Activated CD4-positive, CD25-positive, alpha-beta regulatory T cell treated with anti-CD3 and anti-CD28 coated beads, Interleukin-2, amount 50 U/mL, for 16 hours (primary cell): ENCODE measurements around the gene HGD.

Source experiments
- DNase-seq: peaks from one replicate; pipeline ENCODE4 v3.0.0-alpha.2; 2020; ENCODE audit warnings: low read depth, low spot score

Gene HGD, protein sequence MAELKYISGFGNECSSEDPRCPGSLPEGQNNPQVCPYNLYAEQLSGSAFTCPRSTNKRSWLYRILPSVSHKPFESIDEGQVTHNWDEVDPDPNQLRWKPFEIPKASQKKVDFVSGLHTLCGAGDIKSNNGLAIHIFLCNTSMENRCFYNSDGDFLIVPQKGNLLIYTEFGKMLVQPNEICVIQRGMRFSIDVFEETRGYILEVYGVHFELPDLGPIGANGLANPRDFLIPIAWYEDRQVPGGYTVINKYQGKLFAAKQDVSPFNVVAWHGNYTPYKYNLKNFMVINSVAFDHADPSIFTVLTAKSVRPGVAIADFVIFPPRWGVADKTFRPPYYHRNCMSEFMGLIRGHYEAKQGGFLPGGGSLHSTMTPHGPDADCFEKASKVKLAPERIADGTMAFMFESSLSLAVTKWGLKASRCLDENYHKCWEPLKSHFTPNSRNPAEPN

DNA sequence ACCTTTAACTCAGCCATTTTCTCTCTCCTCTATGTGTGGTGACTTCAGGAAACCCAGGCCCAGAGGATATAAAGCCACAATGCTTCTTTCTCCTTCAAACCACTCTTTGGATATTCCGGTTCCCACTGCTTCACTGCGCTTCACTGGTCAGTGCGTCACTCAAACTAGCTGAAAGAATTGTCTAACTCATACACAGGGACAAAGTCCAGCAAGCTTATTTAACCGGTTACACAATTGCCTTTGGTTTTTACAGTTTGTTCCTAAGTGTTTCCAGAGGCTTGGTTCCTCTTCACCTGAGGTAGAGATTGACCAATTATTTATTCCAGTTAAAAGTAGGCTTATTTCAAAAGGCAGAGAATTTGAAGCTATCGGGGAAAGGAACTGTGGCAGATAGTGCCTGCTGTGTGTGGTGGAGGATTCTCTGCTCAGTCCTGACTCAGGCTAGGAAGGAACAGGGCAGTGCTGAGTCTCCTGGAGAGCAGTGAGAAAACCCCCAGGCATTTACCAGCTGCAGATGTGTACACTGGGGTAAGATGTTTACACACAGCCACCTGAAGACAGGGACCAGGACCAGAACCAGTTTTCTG is at the start of gene HGD:
Gene HGD (minus strand): TSS at position 145 of the 587 bp plus-strand sequence. CDS start 128 bp downstream, at position 17.
- DNase-seq = no peak

DNA sequence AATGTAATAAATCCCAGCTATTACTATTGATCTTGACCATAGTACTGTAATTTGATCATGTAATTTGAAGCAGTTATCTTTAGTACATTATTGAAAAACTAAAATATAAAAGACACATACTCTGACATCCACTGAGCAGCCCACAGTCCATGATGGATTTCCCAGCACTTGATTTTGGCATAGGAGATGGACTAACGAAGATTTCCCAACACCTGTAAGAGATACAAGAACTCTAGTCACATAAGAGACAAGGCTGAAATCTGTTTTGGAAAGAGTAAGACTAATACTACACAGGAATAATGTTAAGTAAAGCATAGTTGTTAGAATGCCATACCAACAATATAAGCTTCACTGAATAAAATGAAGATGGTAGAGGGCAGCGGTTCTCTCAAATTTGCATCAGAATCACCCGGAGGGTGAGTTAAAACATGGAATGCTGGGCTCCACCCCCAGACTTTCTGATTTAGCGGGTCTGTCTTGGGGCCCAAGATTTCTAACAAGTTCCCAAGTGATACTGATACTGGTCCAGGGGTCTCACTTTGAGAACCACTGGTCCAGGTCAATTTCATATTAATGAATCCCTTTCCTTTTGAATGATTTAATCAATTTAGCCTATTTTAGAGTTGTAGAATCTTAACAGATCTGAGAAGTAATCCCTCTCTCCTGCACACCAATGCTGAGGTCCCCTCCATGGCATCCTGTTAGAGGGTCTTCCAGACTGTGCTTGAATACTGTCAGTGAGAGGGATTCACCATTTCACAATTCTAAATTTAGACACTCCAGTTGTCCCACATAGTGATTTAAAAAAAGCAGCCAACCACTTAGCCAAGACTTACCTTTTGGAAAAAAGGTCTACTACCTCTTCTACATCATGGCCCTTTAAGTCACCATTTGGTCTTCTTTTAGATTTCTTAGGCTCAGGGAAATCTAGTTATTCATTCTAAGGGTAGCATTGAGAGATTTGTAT is 48.8 kb upstream of the HGD start:
- no peak for DNase-seq

DNA sequence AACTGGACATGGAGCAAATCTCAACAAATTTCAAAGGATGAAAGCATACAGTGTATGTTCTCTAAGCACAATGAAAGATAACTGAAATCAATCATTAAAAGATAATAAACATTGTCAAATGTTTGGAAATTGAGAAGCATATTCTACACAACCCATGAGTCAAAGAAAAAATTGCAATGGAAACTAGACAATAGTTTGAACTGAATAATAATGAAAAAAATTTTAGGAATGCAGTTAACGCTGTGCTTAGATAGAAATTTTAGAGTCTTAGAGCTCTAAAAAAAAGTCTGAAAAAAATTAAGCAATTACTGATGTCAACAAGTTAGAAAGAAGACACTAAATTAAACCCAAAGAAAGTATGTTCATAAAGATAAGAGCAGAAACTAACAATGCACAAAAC is 44.8 kb upstream of the HGD start:
- no peak for DNase-seq

DNA sequence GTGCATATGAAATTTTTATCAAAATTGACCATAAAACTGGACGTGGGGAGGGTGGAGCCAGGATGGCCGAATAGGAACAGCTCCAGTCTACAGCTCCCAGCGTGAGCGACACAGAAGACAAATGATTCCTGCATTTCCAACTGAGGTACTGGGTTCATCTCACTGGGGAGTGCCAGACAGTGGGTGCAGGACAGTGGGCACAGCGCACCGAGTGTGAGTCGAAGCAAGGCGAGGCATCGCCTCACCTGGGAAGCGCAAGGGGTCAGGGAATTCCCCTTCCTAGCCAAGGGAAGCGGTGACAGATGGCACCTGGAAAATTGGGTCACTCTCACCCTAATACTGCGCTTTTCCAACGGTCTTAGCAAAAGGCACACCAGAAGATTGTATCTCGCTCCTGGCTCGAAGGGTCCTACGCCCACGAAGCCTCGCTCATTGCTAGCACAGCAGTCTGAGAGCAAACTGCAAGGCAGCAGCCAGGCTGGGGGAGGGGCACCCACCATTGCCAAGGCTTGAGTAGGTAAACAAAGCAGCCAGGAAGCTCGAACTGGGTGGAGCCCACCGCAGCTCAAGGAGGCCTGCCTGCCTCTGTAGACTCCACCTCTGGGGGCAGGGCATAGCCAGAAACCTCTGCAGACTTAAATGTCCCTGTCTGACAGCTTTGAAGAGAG is 37.3 kb upstream of the HGD start:
- DNase-seq = peak; percentile 43

DNA sequence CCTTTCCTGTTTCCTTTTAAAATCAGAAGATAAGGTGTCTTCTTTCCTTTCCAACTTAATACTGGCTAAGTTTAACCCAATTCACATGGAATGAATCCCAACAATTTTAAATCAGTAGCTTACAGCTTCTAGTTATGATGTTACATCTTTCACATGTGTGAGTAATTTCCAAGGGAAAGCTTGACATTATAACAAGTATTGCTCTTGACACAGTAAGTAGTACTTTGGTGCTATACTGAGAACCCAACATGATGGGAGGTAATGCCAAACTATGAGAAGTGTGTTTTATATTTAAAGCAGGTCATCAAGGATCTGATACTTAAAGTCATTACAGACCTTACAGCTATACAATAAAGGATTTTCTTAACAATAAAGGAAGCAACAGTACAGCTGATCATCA is 31.2 kb upstream of the HGD start:
- no peak for DNase-seq

DNA sequence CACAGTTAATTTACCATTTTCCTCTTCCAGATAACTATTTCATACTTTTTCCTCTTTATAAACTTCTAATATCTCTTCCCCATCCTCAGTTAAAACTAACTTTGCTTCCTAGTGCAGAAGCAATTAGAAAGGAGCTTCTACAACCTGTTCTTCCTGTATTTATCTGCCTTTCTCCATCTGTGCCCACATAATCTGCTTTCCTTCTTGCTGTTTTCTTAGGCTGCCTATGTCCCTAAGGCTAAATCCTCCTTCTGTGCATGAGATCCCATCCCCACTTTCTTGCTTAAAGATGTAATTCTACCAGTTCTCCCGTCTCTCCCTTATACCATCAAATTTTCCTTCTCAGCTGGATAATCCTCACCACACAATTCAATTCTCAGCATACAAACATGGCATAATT is 28.3 kb upstream of the HGD start:
- DNase-seq = no peak

DNA sequence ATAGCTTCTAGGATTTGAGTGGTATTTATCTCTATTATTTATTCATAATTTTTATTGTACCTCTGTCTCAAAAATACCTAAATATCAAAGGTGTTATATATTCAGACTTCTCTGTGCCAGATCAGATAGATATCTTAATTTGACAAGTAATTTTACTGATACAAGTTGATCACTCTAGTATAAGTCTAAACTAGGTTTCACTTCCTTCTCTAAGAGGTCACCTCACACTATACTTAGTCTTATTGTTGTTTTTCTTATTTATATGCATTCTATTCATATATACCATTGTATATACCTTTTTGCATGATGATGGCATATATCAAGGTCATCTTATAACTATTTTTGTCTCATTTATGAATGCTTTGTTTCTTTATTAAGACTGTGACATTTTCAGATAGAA is 26.4 kb upstream of the HGD start:
- DNase-seq = no peak

DNA sequence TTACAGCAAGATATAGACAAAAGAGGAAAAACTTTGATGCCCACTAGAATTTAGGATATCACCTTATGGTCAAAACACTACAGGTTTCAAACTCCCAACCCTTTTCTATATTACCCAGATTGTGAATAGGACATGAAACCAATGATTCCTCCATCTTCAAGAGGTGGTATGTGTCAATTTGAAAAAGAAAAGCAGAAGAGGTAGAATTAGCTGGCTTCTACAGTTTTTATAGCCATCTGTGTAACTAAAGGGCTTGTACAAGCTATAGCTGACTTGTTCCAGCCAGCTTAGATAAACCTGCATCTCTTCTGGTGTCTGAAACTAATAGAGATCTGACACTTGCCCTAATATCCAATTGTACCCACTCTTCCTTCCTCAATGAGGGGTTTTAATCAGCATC is 24.9 kb upstream of the HGD start:
- DNase-seq = no peak

DNA sequence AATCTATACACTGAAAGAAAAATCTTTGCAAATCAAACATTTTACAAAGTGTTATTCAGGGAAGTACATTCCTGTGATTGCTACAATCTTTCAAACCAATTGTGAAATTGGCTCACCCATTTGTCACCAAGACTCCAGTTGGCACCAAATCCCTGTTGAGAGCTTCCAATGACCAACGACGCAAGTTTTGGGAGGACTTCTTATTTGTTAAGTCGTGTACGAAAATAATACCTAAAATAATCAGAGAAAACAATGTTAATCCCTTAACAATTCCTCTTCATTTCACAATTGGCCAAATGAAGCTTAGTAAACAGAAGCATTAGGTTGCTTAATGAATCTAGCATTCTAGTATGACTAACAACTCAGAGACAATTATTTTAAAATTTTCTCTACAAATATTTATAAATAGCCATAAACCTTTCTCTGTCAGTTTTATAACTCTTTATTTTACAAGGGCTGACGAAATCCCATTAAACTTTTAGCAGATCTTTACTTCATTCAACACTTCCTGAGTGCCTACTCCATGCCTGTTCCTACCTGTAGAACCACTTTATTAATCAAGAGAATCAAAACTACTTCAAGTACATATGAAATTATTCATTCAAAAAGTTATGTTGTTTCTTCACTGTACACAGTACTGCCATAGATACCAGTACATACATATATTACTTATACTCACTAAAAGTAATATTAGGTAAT is 24.0 kb upstream of the HGD start:
- DNase-seq = no peak

DNA sequence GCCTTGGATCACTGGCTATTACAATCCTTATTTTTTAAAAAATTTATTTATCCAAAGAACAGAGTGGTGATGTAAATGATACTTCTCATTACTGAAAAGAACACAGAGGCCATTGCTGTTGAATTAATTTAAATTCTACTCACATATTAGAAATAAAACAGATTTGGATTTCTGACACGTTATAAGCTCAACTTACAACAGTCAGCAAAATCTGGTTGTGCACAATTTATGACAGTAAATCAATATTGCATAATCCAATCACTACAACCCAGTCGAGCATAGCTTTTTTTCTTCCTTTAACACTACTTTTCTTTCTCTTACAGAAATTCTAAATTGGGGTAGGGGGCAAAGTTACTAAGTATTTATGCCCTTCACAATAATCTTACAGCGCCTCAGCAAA is 17.3 kb upstream of the HGD start:
- no peak for DNase-seq

DNA sequence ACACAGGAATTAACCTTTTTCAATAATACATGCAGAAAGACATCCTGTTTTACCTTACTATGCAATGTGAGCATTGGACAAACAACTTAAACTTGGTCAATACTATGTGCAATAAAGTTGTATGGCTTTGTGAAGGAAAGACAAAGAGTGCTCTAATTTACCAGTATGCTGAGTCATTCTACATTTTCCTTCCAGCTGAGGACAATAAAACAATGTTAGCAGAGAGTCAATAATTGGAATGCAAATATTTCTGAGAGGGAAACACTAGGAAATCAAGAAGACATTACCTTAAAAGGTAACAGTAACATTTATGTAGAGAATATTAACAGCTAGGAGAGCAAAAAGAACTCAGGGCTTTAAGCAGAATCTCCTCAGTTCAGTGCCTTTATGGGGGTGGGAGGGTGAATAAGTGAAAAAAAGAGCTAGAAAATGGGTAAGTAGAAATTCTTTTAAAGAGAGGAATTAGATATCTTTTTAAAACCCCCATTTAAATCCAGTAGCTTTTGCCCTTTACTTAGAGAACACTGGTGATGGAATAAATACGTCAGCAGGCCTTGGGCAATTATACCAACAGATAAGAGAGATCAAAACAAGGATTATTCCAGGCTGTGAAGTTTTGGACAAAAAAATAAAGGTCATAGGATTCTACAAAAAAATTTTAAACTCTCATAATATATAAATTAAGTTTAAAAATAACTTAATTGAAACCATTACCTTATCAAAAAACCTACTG is 11.6 kb upstream of the HGD start:
- no peak for DNase-seq

DNA sequence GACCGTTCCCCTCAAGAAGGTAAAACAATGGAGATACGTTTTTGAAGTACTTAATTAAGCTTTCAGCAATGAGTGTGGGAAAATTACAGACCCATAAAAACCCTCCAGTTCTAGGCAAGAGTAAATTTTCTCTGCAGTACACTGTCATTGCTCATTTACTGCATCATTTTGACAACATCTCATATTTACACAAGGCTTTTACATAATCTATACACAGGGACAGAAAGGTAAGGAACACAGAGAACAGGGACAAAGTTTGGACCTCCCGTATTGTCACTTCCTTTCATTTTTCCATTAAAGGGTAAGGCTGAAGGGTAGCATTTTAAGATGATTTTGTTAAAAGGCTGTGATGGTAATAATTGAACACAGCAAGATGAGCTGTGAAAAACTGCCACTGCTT is 7.4 kb upstream of the HGD start:
- DNase-seq = no peak

DNA sequence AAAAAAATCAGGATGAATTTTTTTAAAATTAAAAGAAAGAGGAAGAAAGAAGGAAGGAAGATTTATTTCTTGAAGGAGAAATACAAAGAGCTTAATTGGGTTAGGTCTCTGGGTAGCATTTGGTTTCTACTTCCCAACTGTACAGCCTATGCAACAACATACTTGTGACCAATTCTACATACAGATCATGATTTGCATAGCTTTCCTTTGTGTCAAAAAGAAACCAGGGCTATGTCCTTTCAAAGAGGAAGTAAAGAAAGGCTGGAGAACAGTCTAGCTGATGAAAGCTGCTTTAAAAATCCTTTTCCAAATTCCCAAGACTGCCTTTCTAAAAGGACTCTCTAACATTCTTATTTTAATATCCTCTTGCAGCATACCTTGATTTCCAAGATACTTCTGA is 6.1 kb upstream of the HGD start:
- DNase-seq = no peak

DNA sequence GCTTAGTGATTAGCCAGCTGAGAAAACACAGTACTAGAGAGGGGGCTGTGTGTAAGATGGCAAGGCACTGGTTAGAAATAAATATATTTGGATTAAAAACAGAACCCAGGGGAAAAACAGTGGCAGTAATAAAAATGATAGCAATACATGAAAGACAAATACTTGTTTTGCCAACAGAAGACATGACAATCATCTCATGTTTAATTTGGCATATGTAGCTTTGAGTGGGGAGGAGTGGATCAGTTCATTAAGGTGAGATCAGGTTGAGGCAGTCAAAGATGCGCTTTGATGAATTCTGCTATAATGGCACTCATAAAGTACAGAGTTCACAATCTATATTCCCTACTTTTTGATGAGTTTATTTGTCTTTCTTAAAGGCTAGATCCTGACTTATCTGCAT is 3.4 kb upstream of the HGD start:
- DNase-seq = no peak

DNA sequence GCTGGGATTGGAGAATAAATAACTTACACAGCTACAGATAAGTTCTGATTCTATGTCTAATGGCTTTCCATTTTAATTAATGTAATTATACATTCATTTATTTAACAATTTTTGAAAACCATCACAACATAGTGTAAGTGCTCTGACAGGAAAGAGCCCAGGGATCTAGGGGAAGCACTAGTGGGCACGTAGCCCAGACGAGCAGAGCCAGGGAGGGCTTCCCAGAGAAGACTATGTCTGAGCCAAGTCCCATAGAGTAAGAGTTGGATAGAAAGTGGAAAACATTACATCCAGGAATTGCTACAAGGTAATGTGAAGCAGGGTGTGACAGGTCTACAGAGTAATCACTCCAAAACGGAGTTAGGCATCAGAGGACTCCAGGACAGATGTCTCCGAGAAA is 2.9 kb upstream of the HGD start:
- no peak for DNase-seq

DNA sequence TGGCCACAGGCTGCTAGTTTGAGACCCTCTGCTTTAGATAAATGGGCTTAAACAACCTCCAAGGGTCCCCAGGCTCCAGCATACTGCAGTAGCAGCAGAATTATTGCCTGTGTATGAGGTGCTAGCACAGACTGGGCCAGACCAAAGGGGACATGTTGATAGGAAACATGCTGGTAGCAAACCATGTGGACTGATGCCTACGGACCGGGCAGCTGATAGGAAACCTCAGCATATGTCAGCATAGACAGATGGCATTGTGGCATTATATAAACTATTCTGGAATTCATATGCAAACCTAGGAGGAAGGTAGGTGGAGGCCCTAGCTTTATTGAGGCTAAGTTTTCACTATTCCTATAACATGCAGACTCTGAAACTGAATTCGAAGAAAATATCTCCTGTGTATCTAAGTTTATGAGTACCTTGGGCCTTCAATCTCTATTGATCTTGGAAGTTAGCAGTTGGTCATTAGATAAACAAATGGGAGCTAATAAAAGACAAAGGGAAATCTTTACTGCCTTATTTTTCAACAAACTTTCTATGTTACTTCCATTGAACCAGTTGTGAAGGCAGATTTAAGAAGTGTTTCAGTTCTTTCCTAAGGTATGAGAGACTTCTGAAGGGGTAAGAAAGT is 1.7 kb upstream of the HGD start:
- no peak for DNase-seq

DNA sequence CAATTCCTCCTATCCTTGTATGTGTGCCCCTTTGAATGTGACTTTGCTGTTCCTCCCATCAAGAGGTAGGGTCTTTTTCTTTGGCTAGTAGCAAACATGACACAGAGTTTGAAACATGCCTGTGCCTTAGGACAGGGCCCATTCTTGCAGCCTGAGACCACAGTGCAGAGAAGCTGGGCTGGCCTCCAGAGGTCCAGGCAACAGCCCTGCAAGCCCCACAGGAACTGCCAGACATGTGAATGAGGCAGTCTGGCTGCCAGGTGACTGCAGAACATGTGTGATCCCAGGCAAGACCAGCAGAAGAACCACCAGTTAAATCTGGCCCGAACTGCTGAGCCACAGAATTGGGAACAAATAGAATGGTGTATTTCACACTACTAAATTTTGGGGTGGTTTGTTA is 1.2 kb upstream of the HGD start:
- DNase-seq = no peak

DNA sequence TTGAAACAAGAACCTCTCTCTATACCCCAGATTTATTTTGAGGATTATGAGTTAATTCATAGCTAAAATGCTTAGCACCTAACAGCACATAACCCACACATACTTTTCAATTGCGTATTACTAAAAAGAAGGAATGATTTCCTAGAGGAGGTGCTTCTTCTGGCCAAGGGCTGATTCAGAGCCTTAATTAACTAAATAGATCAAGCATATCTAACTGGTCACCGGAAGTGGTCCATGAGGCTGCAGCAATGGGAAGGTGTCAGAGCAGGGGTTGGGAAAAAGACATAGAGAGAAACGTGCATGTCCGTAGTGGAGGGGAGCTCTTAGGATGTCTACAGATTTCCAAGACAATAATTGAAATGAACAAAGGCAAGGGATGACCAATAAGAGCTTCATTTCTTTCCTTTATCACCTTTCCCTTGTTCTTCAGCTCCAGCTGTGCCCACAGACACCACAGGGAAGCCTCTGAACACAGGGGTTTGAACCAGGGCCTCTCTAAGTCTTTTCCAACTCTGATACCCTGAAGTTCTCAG is 467 bp downstream of the HGD start:
- DNase-seq = no peak

DNA sequence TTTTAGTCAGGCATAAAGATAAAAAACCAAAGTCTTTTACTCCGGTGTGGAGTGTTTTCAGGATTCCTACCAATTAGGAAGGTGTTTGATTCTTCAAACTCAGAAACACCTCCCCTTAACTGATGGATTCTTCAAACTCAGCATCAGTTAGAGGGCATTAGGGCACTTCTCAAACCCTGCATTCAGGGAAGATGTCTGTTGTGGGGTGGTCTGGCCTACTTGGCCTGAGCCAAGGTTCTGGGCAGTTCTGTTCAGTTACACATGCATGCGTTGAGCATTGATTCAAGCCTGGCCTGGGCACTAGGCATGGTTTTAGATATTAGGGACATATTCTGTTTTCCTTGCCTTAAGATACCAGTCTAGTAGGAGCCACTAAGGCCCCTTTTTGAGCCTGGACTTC is 1.0 kb downstream of the HGD start:
- DNase-seq = no peak
